Activated T-helper 1 cell treated with anti-CD3 and anti-CD28 coated beads, Interleukin-2, amount 50 U/mL, for 16 hours (primary cell): ENCODE results near the gene TAS1R2.
A peak's percentile ranks its signal among the peaks of the same experiment; 100 is the strongest.

Source experiments
- DNase-seq, 2 donors: peaks; one replicate each; pipeline ENCODE4 v3.0.0-alpha.2; 2020; ENCODE audit warnings: low read depth in 1 of 2, low spot score in 1 of 2

TAS1R2 gene

DNA sequence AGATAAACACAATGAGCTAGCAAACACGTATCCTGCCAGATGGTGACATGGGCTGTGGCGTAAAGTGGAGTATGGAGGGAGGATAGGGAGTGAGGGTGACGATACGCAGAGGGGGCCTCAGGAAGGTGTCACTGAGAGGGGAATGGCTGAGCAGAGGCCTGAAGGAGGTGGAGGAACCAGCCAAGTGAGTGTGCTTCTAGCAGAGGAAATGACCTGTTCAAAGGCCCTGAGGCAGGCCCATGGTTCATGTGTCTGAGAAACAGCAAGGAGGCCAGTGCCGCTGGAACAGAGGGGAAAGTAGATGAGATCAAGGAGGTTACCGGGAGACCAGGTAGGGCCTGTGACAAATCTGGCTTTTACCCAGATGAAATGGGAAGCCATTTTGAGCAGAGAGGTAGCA, 36.0 kb downstream of the TAS1R2 start:
- no peak for DNase-seq

DNA sequence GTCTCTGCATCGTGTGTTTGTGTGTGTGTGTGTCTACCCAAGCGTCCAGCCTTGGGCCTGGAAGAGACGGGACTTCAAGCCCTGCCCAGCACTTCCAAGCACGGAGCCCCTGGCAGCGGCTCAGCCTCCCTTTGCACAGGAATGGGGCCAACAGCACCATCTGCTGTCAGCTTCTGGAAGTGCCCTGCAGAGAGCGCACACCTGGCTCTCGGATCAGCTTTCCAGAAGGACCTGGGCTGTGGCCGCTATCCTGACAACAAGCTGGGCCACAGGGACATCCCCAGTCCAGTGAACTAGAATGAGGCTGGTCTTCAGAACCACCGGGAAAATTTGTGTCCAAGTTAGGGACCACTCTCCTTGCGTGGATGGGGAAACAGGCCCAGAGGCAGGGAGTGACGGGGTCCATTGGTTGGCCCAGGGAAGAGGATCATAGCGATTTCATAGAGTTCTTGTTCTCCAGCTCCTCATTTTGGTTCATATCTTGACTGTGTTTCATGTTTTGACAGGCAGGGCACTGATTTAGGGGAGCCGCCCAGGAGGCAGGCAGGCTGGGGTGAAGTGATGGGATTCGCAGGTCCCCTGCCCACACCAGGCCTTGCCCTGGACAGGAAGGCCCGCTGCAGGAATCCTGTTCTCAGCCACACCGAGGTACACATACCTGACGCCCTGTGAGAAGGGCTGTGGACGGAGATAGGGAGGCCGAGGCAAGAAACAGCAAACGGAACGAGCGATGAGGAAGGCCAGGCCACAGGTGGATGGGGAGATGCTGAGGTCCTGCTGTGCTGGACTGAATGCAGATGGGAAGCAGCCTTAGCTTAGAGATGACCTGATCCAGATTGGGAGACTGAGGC, 38.4 kb downstream of the TAS1R2 start:
- DNase-seq, result peak; percentile 15 to 33

DNA sequence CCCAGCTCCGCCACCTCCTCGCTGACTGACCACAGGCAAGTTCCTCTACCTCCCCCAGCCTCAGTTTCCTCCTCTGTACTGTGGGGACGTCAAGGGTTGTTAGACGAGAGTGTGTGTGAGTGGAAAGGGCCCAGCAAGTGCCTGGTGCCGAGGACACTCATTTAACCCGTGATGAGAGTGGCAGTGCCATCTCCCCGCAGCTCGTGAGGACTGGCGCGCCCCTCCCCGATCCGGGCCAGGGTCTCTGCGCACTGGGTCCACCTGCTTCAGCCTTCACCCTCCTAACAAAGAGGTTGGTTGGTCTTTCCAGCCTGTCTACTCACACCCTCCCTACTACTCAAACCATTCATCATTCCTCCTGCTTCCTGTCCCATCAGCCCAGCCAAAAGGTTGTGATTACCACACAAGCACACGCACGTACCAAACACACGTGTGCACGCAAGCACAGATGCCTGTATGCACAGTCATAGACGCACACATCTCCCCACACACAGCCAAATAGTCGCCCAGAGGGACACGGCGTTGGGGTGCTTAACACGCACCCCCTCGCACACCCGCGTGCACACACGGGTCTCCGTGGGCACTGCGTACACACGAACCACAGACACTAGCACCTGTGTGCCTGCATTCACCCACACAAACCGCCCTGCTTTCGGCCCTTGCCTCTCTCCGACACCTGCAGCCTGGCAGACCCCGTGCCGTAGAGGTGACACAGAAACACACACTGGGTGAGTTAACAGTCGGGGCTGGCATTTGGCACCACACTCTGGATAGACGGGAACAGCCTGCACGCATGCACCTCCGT, 39.3 kb downstream of the TAS1R2 start:
- no peak for DNase-seq

DNA sequence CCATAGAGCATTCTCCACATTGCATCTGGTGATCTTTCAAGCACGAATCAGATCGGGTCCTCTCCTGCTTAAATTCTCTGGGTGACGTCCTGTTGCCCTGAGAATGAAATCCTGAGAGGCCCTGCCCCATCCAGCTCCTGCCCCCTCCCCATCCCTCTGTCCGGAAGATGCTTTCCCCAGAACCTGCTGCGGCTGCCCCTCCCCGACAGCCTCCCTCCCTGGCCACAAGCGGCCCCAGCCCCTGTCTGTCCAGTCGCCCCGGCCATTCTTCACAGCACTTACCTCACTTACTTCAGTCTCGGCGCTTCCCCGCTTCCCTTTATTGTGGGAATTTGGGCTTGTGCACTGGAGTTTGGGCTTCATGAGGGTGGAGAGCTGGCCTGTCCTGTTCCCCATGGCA, 40.3 kb downstream of the TAS1R2 start:
- no peak for DNase-seq

DNA sequence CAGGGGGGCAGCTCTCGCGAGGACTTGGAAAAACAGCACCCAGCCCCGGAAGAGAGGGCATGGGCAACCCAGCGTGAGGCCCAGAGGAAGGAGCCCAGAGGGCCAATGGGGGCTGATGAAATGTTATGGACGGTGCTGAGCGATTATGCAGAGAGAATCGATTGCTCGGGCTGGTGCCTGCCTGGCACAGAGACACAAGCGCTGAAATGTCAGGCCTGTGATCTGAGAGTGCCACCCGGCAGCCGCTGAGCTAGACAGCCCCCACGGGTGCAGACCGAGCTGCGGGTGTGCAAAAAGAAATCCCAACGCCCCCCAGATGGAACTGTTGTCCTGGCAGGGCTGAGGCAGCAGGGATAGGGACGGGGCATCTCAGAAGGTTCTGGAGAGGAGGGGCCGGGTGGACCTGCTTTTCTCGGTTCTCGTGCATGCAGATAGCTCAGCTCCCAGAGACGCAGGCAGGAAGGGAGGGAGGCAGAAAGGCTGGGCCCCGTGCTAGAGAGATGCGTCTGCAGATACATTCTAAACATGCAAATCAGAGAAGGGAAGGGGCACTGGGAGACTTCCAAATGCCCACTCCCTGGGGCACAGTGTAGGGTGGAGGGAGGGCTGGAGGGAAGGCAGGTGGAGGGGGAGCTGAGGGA, 41.5 kb downstream of the TAS1R2 start:
- no peak for DNase-seq

GRCh38 chr1:18817316-18817715, 42.1 kb downstream of the TAS1R2 start:
- no peak for DNase-seq

- no peak for DNase-seq
These were observed 42.7 kb downstream of the TAS1R2 start for GRCh38 chr1:18816808-18817207.

- no peak for DNase-seq
These were observed 44.5 kb downstream of the TAS1R2 start for GRCh38 chr1:18814874-18815531.

DNA sequence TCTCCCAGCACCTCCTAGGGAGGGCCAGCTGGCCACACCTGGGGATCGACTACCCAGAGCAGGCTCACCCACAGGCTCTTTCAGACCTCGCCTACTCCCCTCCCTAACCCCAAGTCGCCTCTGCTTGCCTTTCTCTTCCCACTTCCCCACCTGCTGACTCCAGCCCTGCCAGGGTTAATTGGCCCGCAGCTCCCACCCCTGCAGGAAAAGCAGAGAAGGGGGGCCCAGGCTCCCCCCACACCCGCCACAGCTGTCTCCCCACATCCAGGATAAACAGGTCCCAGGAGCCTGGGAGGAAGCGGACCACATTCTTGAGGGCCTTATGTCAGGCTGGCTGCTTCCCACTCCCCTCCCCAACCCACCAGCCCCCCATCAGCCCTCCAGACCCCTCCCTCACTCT, 45.0 kb downstream of the TAS1R2 start:
- no peak for DNase-seq

GRCh38 chr1:18812453-18812939, 47.0 kb downstream of the TAS1R2 start:
- no peak for DNase-seq

DNA sequence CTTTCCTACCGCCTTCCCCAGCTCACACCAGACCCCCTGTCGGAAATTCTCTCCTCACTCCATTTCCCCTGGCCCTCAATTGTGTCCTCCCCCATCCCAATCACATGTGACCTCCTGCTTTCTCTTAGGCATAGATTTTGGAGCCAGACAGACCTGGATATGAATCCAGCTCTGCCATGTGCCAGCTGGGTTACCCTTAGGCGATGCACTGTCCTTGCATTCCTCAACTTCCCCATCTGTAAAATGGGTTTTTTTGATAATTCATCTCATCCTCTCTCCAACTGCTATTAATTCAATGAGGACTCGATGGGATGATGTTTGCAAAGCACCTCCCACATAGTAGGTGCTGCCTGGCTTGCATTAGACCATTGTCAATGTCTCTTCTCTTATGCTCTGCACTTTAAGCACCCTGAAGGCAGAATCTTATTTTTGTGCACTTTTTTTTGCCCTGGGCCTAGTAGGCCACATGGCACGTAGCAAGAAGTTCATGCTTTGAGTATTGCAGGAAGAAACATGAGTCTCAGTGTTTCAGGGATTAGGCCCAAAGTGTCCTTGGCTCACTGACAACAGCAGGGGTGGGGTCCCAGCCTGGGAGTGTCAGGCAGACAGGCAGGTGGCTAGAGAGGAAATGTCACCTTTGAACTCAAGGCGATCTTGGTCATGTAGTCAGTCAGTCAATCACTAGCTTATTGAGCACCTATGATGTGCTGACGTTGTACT, 47.6 kb downstream of the TAS1R2 start:
- DNase-seq, result no peak

- DNase-seq, result no peak
These were observed 49.2 kb downstream of the TAS1R2 start for GRCh38 chr1:18809953-18810899.

- no peak for DNase-seq
These were observed 50.9 kb downstream of the TAS1R2 start for GRCh38 chr1:18808550-18808949.

GRCh38 chr1:18807334-18808063, 52.0 kb downstream of the TAS1R2 start:
- no peak for DNase-seq

GRCh38 chr1:18805925-18806849, 53.3 kb downstream of the TAS1R2 start:
- DNase-seq, result no peak

- no peak for DNase-seq
These were observed 54.1 kb downstream of the TAS1R2 start for GRCh38 chr1:18805150-18805879.

- DNase-seq, result no peak
These were observed 55.6 kb downstream of the TAS1R2 start for GRCh38 chr1:18803851-18804250.
